Heart left ventricle (tissue), 16 donors: ENCODE data around the gene MIB1. TPM values are rescaled to one million over a fixed set of nuclear protein-coding genes. Genes with fewer than 3 reads are reported as not detected.

Experiments
- ATAC-seq, 4 donors: fragments of 200-7000 bp; cut with Tn5 transposase; one replicate each; pipeline ENCODE4 v1.9.1; 2020 to 2022; ENCODE audit warnings: moderate library complexity in 4 of 4, mild to moderate bottlenecking in 3 of 4, moderate number of reproducible peaks in 1 of 4
- DNase-seq, 5 donors: peaks; one replicate each; pipeline ENCODE4 v3.0.0-alpha.2; 2020
- H3K27ac ChIP-seq, 12 donors: fragments of 200-600 bp; sonication (generic) in 4 of 12; one replicate each; pipeline versions ENCODE4 v1.5.0 to v1.8.0; 2016 to 2022; ENCODE audit warnings: mild to moderate bottlenecking in 2 of 12
- H3K27me3 ChIP-seq, 9 donors: fragments of 200-600 bp; sonication (generic) in 2 of 9; one replicate each; pipeline versions ENCODE4 v1.5.1 to v1.8.0; 2016 to 2022; ENCODE audit warnings: mild to moderate bottlenecking in 3 of 9
- H3K36me3 ChIP-seq, 9 donors: fragments of 200-600 bp; sonication (generic) in 2 of 9; one replicate each; pipeline versions ENCODE4 v1.5.0 to v1.8.0; 2018 to 2022; ENCODE audit warnings: mild to moderate bottlenecking in 2 of 9
- H3K4me1 ChIP-seq, 12 donors: fragments of 200-600 bp; sonication (generic) in 4 of 12; one replicate each; pipeline versions ENCODE4 v1.5.0 to v1.8.0; 2016 to 2022; ENCODE audit warnings: mild to moderate bottlenecking in 3 of 12
- H3K4me3 ChIP-seq, 12 donors: fragments of 200-600 bp; sonication (generic) in 4 of 12; one replicate each; pipeline versions ENCODE4 v1.5.0 to v1.8.0; 2017 to 2022; ENCODE audit warnings: mild to moderate bottlenecking in 9 of 12, moderate library complexity in 4 of 12
- H3K9me3 ChIP-seq, 12 donors: fragments of 200-600 bp; sonication (generic) in 4 of 12; one replicate each; pipeline versions ENCODE4 v1.5.0 to v1.8.0; 2016 to 2022; ENCODE audit warnings: mild to moderate bottlenecking in 1 of 12
- CTCF ChIP-seq, 12 donors: fragments of 200-600 bp; sonication (generic) in 4 of 12; IDR thresholded peaks; one replicate each; pipeline versions ENCODE4 v1.5.0 to v1.8.0; 2018 to 2022; ENCODE audit warnings: antibody characterized with exemption in 12 of 12, mild to moderate bottlenecking in 5 of 12
- POLR2A ChIP-seq, 2 donors: fragments of 450-650 bp; IDR thresholded peaks; one replicate each; pipeline ENCODE4 v1.6.1; 2017; ENCODE audit warnings: antibody characterized with exemption in 2 of 2, mild to moderate bottlenecking in 2 of 2, moderate library complexity in 2 of 2
- WGBS, 4 donors: extraction: QIAGEN DNeasy Blood & Tissue Kit in 2 of 4; methylation state at CpG; one replicate each; pipeline versions ENCODE4 v1.1.5 to v1.1.7; 2013 to 2018; 5-methylcytosine and 5-hydroxymethylcytosine counted together
- intact Hi-C, 10 donors: fragments of 100-400 bp; cut with DNase I; formaldehyde crosslinking; loops; one replicate each; pipeline versions ENCODE4 v1.11.1 to v1.14.2; 2022
- polyA plus RNA-seq, 2 donors: library from polyadenylated mRNA; stranded (reverse); fragments of 200-250 nt; gene quantifications; one replicate each; pipeline ENCODE4 v1.2.3, GENCODE V29; 2013
- total RNA-seq, 9 donors: library from RNA; depleted of rRNA in 2 of 9; stranded (reverse); fragments of >200 nt in 2 of 9; fragmentation: NEBNext Ultra II Directional in 3 of 9; extraction: Animal tissue kit (Norgen Biotek cat#: 25700) in 3 of 9; gene quantifications; one replicate each; pipeline versions ENCODE4 v1.1.0 to v1.2.4, GENCODE V29; 2016 to 2023
- donor health status: ischemic (EF 13 %, LVEDD 7.1; RV severe dilation, severe dysfunction).
- donor health status: healthy with polysubstance abuse.
- donor health status: DM: no; HTN: yes; CAD: no.
- donor health status: DM: no; HTN: no; CAD: no.
- donor health status: ischemic (EF 25% LVEDD 6.9; RV normal size, moderate dysfunction).
- donor health status: ischemic (EF 25% LVEDD 5.7; RV mildly dilated, moderate dysfunction).
- donor health status: healthy.
- donor health status: DM: yes; HTN: yes; CAD: no.
- donor health status: ischemic (EF 35%, LVEDD 5.7; RV mildly dilated, moderate dysfunction).
- donor health status: nonischemic (EF 11% LVEDD 7.7; RV severe dilation, severe dysfunction).
- donor health status: DM: yes; HTN: yes; CAD: no.
- donor health status: PGD.
- donor health status: ischemic (EF 29% LVEDD 5.4; RV normal size, mild dysfunction).
- donor health status: nonischemic (EF 23%, LVEDD 6.1; RV moderate dilation, normal function).

The MIB1 gene
- total and polyA plus RNA-seq, 11 donors = 2.5 to 33.4 (median 19.5) TPM

- no peaks in the 10 kb centered on the region for H3K27me3 ChIP-seq
- no peaks in the 10 kb centered on the region for H3K9me3 ChIP-seq
- no peak overlapping the region for H3K27ac ChIP-seq
- H3K36me3 ChIP-seq = peaks cover 0 to 28% (median 3%) of the 10 kb centered on the region in 9 donors
- no peak overlapping the region for H3K4me3 ChIP-seq
- TF ChIP-seq POLR2A (IDR thresholded peaks at IDR 0.05) = no peak
- TF ChIP-seq CTCF (IDR thresholded peaks at IDR 0.05) = no peak
- intact Hi-C loops = loop anchor here in 5 of 10 donors (5.0 to 10.0 kb wide), 6 partner anchors 41 to 131 kb away; partner anchors contain the start of genes ESCO1 (in 4 of the 5), MIB1 (in 1 of the 5) and SNRPD1 (in 1 of the 5)
- 91 to 99% (median 96%) methylated on average over 2 of the region's 2 CpGs for WGBS, 4 donors
- no peak for ATAC-seq
- peaks cover 0 to 21% (median 7%) of the 10 kb centered on the region in 12 donors for H3K4me1 ChIP-seq
- DNase-seq = no peak
These were observed 39.0 kb upstream of the MIB1 start for GRCh38 chr18:21701621-21702020.

- intact Hi-C loops = loop anchor here in 5 of 10 donors (5.0 to 10.0 kb wide), 6 partner anchors 40 to 130 kb away; partner anchors contain the start of genes ESCO1 (in 4 of the 5), MIB1 (in 1 of the 5) and SNRPD1 (in 1 of the 5)
- Histone ChIP-seq H3K27ac (no peak overlapping the region), H3K4me3 (peak overlapping the region in 2 of 12 donors; percentile 92 to 94), H3K36me3 (peaks cover 0 to 26% (median 3%) of the 10 kb centered on the region in 9 donors), H3K9me3 (no peaks in the 10 kb centered on the region), H3K27me3 (no peaks in the 10 kb centered on the region), H3K4me1 (peaks cover 0 to 21% (median 7%) of the 10 kb centered on the region in 12 donors)
- TF ChIP-seq POLR2A (IDR thresholded peaks at IDR 0.05) (no peak), CTCF (IDR thresholded peaks at IDR 0.05) (no peak)
- ATAC-seq (no peak), DNase-seq (no peak)
- 92 to 95% (median 94%) methylated on average over 5 of the region's 5 CpGs for WGBS, 4 donors
These were observed 38.0 kb upstream of the MIB1 start for GRCh38 chr18:21702602-21703001.

- TF ChIP-seq POLR2A (IDR thresholded peaks at IDR 0.05) = no peak
- TF ChIP-seq CTCF (IDR thresholded peaks at IDR 0.05) = no peak
- ATAC-seq (no peak), DNase-seq (no peak)
- Histone ChIP-seq H3K4me3 (peak overlapping the region; percentile 46 to 99 (median 88)), H3K27ac (peak overlapping the region in 9 of 12 donors; percentile 89 to 97 (median 93)), H3K27me3 (no peaks in the 10 kb centered on the region), H3K4me1 (peaks cover 0 to 21% (median 7%) of the 10 kb centered on the region in 12 donors), H3K9me3 (no peaks in the 10 kb centered on the region), H3K36me3 (peaks cover 0 to 26% (median 1%) of the 10 kb centered on the region in 9 donors)
- intact Hi-C loops = loop anchor here in 5 of 10 donors (5.0 to 10.0 kb wide), 6 partner anchors 39 to 129 kb away; partner anchors contain the start of genes ESCO1 (in 4 of the 5), MIB1 (in 1 of the 5) and SNRPD1 (in 1 of the 5)
- 10 to 18% (median 15%) methylated on average over 15 to 17 of the region's 17 CpGs for WGBS, 4 donors
These were observed 37.3 kb upstream of the MIB1 start for GRCh38 chr18:21703241-21703820.
